GM12878 (cell line): ENCODE measurements around the gene USP5. TPM values are rescaled to one million over a fixed set of nuclear protein-coding genes. Genes with fewer than 3 reads are reported as not detected.

Experiments
- ATAC-seq: fragments of 200-7000 bp; cut with Tn5 transposase; 3 replicates; pipeline ENCODE4 v1.9.1; 2020; ENCODE audit warnings: mild to moderate bottlenecking, moderate library complexity
- BruUV-seq: library from RNA; stranded (reverse); fragments of 400-500 nt; replicated peaks from 2 replicates; lab custom pipeline; 2021; lab: Mats Ljungman, UMichigan
- CTCF ChIA-PET: fragments of 300-600 bp; sonication (Branson Sonifier 250); formaldehyde crosslinking; extraction: SDS; loops from one replicate; lab custom pipeline; 2021; ENCODE audit warnings: inconsistent platforms; lab: Yijun Ruan, JAX
- POLR2A ChIA-PET: fragments of 350-600 bp; formaldehyde crosslinking; extraction: SDS; loops from one replicate; lab custom pipeline; 2021; ENCODE audit warnings: inconsistent platforms; lab: Charles Lee
- RAD21 ChIA-PET: fragments of 300-600 bp; sonication (Branson Sonifier 250); formaldehyde crosslinking; loops from one replicate; lab custom pipeline; 2023; ENCODE audit warnings: antibody characterized with exemption; ENCODE audit not compliant: unreplicated experiment; lab: Charles Lee
- SMC1A ChIA-PET: fragments of 300-600 bp; sonication (Branson Sonifier 250); formaldehyde crosslinking; loops from one replicate; lab custom pipeline; 2023; ENCODE audit not compliant: unreplicated experiment, uncharacterized antibody; lab: Charles Lee
- DNase-seq: peaks from one replicate; pipeline ENCODE4 v3.0.0-alpha.2; 2011; ENCODE audit warnings: low read depth, low spot score
- FAIRE-seq: peaks from 3 replicates; lab custom pipeline; 2011; peaks lifted over from hg19 to GRCh38; lab: Jason Lieb, UNC
- H2AFZ ChIP-seq: 2 replicates; pipeline ENCODE4 v1.6.0; 2011; ENCODE audit warnings: low read depth, low read length, control low read depth; ENCODE audit not compliant: control insufficient read depth
- H3K27ac ChIP-seq: 2 replicates; pipeline ENCODE4 v1.5.1; 2011; ENCODE audit warnings: control low read depth; ENCODE audit not compliant: control insufficient read depth, insufficient read depth
- H3K27me3 ChIP-seq, 2 experiments: replicated peaks in 1 of 2; 2 replicates each; pipeline versions ENCODE4 v1.6.0 to v1.6.1; 2011; ENCODE audit warnings: low read length in 1 of 2; ENCODE audit not compliant: control insufficient read depth in 2 of 2, insufficient read depth in 2 of 2
- H3K36me3 ChIP-seq, 2 experiments: 2 replicates each; pipeline ENCODE4 v1.5.1; 2011; ENCODE audit warnings: low read length in 1 of 2; ENCODE audit not compliant: control insufficient read depth in 2 of 2, insufficient read depth in 2 of 2
- H3K4me1 ChIP-seq: 2 replicates; pipeline ENCODE4 v1.6.1; 2011; ENCODE audit warnings: mild to moderate bottlenecking, low read length, moderate library complexity, mixed read lengths; ENCODE audit not compliant: control insufficient read depth, insufficient read depth
- H3K4me2 ChIP-seq: 2 replicates; pipeline ENCODE4 v1.6.0; 2011; ENCODE audit warnings: control low read depth; ENCODE audit not compliant: control insufficient read depth, insufficient read depth
- H3K4me3 ChIP-seq: fragments of 200-600 bp; sonication (generic); 2 replicates; pipeline ENCODE4 v1.5.1; 2016
- H3K79me2 ChIP-seq: 2 replicates; pipeline ENCODE4 v1.6.0; 2011; ENCODE audit warnings: low read length; ENCODE audit not compliant: control insufficient read depth, insufficient read depth
- H3K9ac ChIP-seq: 2 replicates; pipeline ENCODE4 v1.8.0; 2011; ENCODE audit warnings: low read length, control low read depth, mixed read lengths; ENCODE audit not compliant: control insufficient read depth, insufficient read depth
- H3K9me3 ChIP-seq: replicated peaks from 3 replicates; pipeline ENCODE4 v1.5.1; 2011; ENCODE audit warnings: mild to moderate bottlenecking, low read length; ENCODE audit not compliant: control insufficient read depth, insufficient read depth
- H4K20me1 ChIP-seq: 2 replicates; pipeline ENCODE4 v1.6.0; 2011; ENCODE audit not compliant: control insufficient read depth, insufficient read depth
- BMI1 ChIP-seq: fragments of 450-650 bp; IDR thresholded peaks from 2 replicates; pipeline ENCODE4 v1.6.1; 2016; ENCODE audit warnings: mild to moderate bottlenecking, moderate library complexity, borderline replicate concordance
- POLR2A ChIP-seq: IDR thresholded peaks from 2 replicates; pipeline ENCODE4 v1.6.1; 2011; ENCODE audit warnings: low read depth, mild to moderate bottlenecking, low read length
- SP1 ChIP-seq: IDR thresholded peaks from one replicate; pipeline ENCODE4 v1.6.1; 2011; ENCODE audit warnings: low read depth, low read length
- WGBS: methylation state at CpG from one replicate; pipeline ENCODE4 v1.1.6; 2016; ENCODE audit warnings: low lambda C conversion rate; ENCODE audit not compliant: insufficient replicate concordance, insufficient coverage; ENCODE audit errors: missing lambda C conversion rate; 5-methylcytosine and 5-hydroxymethylcytosine counted together
- in situ Hi-C: fragments of 300-500 bp; cut with MboI; formaldehyde crosslinking; loops from 9 replicates; pipeline ENCODE4 v1.14.3; 2018; ENCODE audit warnings: mixed read lengths
- intact Hi-C: fragments of 100-400 bp; cut with micrococcal nuclease; formaldehyde crosslinking; loops from one replicate; pipeline ENCODE4 v1.14.2; 2022; ENCODE audit not compliant: unreplicated experiment
- polyA plus RNA-seq, 11 experiments: library from polyadenylated mRNA; depleted of rRNA in 4 of 11; unstranded in 6 of 11; stranded (reverse) in 5 of 11; fragments of >200 nt; fragmentation: Nextera tagmentation in 4 of 11; fragmentation: Illumina TruSeq in 1 of 11; extraction: Ambion mirVana in 4 of 11; extraction: Trizol in 1 of 11; gene quantifications; 1 replicate in 1 of 11; 2 replicates in 10 of 11; pipeline versions ENCODE4 v1.2.1 to v1.2.3, GENCODE V29; 2011 to 2016; ENCODE audit warnings: inconsistent platforms in 2 of 11, missing spikeins in 2 of 11, low read depth in 1 of 11
- total RNA-seq, 4 experiments: library from RNA; depleted of rRNA in 3 of 4; stranded (reverse); fragments of >200 nt in 3 of 4; fragmentation: Illumina TruSeq in 1 of 4; extraction: Trizol in 1 of 4; gene quantifications; 2 replicates each; pipeline versions ENCODE4 v1.2.1 to v1.2.3, GENCODE V29; 2013 to 2021
- TF ChIP-seq, protein P1 (sequence below): fragments of 450-650 bp; IDR thresholded peaks from 2 replicates; pipeline ENCODE4 v1.6.1; 2017; ENCODE audit warnings: antibody characterized with exemption, mild to moderate bottlenecking, moderate library complexity

USP5 gene
- total and polyA plus RNA-seq, 10 of the 15 experiments (the other 5 are each of a cell fraction or from before 2014, with no cell fraction given) = 2.5 to 124 (median 74.6) TPM

DNA sequence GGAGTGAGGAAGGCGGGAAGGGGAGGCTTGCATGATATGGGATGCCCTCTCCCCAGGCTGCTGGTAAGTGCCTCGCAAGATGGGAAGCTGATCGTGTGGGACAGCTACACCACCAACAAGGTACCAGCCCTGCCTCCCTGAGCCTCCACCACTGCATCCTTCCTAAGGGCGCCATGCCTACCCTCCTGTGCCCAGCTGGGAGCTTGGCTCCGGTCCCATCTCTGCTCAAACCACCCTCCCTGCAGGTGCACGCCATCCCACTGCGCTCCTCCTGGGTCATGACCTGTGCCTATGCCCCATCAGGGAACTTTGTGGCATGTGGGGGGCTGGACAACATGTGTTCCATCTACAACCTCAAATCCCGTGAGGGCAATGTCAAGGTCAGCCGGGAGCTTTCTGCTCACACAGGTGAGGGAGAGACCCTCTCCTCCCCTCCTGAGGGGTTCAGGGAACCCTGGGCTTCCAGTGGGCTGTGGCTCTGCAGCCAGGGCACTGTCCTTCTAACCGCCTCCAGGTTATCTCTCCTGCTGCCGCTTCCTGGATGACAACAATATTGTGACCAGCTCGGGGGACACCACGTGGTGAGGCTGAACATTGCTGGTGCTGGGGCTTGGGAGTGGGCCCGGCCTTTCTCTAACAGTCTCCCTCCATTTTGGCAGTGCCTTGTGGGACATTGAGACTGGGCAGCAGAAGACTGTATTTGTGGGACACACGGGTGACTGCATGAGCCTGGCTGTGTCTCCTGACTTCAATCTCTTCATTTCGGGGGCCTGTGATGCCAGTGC is 8.6 kb upstream of the USP5 start:
- H3K4me2 ChIP-seq = no peak overlapping the region
- TF ChIP-seq POLR2A (0 out of 2 replicates have a peak, but pooled peaks have one; percentile 10), BMI1 (no peak), SP1 (no peak)
- TF ChIP-seq, protein P1, sequence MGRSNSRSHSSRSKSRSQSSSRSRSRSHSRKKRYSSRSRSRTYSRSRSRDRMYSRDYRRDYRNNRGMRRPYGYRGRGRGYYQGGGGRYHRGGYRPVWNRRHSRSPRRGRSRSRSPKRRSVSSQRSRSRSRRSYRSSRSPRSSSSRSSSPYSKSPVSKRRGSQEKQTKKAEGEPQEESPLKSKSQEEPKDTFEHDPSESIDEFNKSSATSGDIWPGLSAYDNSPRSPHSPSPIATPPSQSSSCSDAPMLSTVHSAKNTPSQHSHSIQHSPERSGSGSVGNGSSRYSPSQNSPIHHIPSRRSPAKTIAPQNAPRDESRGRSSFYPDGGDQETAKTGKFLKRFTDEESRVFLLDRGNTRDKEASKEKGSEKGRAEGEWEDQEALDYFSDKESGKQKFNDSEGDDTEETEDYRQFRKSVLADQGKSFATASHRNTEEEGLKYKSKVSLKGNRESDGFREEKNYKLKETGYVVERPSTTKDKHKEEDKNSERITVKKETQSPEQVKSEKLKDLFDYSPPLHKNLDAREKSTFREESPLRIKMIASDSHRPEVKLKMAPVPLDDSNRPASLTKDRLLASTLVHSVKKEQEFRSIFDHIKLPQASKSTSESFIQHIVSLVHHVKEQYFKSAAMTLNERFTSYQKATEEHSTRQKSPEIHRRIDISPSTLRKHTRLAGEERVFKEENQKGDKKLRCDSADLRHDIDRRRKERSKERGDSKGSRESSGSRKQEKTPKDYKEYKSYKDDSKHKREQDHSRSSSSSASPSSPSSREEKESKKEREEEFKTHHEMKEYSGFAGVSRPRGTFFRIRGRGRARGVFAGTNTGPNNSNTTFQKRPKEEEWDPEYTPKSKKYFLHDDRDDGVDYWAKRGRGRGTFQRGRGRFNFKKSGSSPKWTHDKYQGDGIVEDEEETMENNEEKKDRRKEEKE = no peak
- TF ChIP-seq, all 136 proteins: peak for 1
- ChIA-PET POLR2A (interaction anchor here (1.0 to 1.2 kb wide), 2 partner anchors 9 to 44 kb away, joined by 3 read pairs; partner anchors contain the start of gene USP5), SMC1A (interaction anchor here (1.3 to 5.1 kb wide), 2 partner anchors 7 to 10 kb away, joined by 3 to 22 read pairs; partner anchors contain the start of genes CDCA3 and USP5), CTCF (interaction anchor here (1.3 to 3.0 kb wide), 3 partner anchors 8 to 30 kb away, joined by 3 to 16 read pairs (median 5); partner anchors contain the start of gene SPSB2), RAD21 (interaction anchor here (1.5 kb wide), 1 partner anchor 8 kb away, joined by 3 read pairs; the partner anchor contains the start of genes CDCA3 and USP5)
- Histone ChIP-seq H3K36me3 (peaks cover 0 to 6% of the 10 kb centered on the region in 2 experiments; a peak in 3 of 4 replicates), H2AFZ (no peak overlapping the region), H3K4me3 (no peak overlapping the region), H3K79me2 (no peaks in the 10 kb centered on the region), H3K27ac (no peak overlapping the region), H3K9ac (no peak overlapping the region), H3K27me3 (no peaks in the 10 kb centered on the region), H3K9me3 (no peaks in the 10 kb centered on the region), H4K20me1 (no peaks in the 10 kb centered on the region), H3K4me1 (peaks cover 10% of the 10 kb centered on the region)
- FAIRE-seq (no peak), DNase-seq (no peak), ATAC-seq (peak; percentile 22; the same call in 1 of the 3 replicates)
- 48% methylated on average over 16 of the region's 16 CpGs for WGBS
- in situ Hi-C loops = no loop called here
- no TSS peak for BruUV-seq
- intact Hi-C loops = no loop called here
